ENCODE data around the gene SPRY4.
"Not testable (repeated sequence)": the region's sequence is repeated elsewhere in the genome, so short reads cannot be mapped to it uniquely, and the experiment has no call there.

The SPRY4 gene

DNA sequence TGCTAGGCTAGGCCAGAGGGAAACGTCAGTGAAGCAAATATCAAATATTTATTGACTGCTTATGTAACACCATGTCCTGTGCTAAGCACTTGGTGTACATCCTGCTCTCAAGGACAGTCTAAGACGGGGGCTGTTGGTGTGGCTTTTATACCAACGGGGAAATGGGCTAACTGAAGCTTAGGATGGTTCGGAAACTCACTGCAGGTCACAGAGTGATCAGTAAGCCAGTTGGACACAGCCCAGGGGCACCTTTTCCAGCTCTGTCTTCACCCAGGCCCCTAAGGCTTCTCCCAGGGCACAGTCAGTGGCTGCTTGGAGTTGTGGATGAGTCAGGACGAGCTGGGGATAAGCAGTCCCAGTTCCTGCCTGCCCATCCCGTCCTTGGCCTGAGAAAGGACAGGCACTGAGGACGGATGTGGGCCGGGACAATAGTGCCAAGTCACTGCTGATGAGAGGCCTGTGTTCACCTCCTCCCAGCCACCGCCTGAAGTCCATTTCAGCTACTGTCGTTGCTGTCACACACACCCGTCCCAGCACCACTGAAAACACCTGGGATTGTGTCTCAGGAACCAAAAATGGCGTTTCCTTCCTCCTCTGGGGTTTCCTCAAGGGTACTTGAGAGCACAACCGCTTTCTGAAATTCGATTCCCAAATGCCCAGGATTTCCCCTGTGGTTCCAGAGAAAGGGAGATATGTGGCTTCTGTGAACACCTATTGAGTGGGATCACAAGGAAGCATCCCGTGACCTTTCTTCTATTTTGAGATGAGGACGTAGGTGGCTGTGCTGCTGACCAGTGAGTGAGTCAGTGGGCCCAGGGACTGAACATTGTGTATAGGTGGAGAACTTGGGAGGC lies 17.5 kb upstream of the SPRY4 start:
- Histone ChIP-seq H3K4me3 (ENCODE audit: low read length) (no peak overlapping the region), H3K79me2 (ENCODE audit: low read length) (no peaks in the 10 kb centered on the region), H3K9ac (ENCODE audit: low read length) (no peak overlapping the region), H3K4me1 (ENCODE audit: low read length) (no peaks in the 10 kb centered on the region), H3K4me2 (ENCODE audit: low read depth, low read length) (no peak overlapping the region), H4K20me1 (ENCODE audit: insufficient read depth, low read length) (no peaks in the 10 kb centered on the region), H3K36me3 (replicated peaks; ENCODE audit: insufficient read depth, low read length) (no peaks in the 10 kb centered on the region), H2AFZ (ENCODE audit: low read length) (no peak overlapping the region), H3K27me3 (replicated peaks; ENCODE audit: insufficient read depth, low read length) (no peaks in the 10 kb centered on the region), H3K27ac (ENCODE audit: low read length) (no peak overlapping the region), H3K9me3 (replicated peaks; ENCODE audit: insufficient read depth, low read length) (no peaks in the 10 kb centered on the region), H3F3A (ENCODE audit: insufficient read depth, low read length) (no peaks in the 10 kb centered on the region), H3K9me2 (replicated peaks; ENCODE audit: insufficient read depth, low read length) (no peaks in the 10 kb centered on the region)
- DNase-seq = no peak
- TF ChIP-seq EZH2 (optimal IDR thresholded peaks at IDR 0.05; ENCODE audit: low read depth, low read length) (no peak), EZH2phosphoT487 (IDR thresholded peaks at IDR 0.05; ENCODE audit: low read length) (no peak)
- TF ChIP-seq, protein P1, sequence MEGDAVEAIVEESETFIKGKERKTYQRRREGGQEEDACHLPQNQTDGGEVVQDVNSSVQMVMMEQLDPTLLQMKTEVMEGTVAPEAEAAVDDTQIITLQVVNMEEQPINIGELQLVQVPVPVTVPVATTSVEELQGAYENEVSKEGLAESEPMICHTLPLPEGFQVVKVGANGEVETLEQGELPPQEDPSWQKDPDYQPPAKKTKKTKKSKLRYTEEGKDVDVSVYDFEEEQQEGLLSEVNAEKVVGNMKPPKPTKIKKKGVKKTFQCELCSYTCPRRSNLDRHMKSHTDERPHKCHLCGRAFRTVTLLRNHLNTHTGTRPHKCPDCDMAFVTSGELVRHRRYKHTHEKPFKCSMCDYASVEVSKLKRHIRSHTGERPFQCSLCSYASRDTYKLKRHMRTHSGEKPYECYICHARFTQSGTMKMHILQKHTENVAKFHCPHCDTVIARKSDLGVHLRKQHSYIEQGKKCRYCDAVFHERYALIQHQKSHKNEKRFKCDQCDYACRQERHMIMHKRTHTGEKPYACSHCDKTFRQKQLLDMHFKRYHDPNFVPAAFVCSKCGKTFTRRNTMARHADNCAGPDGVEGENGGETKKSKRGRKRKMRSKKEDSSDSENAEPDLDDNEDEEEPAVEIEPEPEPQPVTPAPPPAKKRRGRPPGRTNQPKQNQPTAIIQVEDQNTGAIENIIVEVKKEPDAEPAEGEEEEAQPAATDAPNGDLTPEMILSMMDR (IDR thresholded peaks at IDR 0.05; ENCODE audit: low read length) = no peak

DNA sequence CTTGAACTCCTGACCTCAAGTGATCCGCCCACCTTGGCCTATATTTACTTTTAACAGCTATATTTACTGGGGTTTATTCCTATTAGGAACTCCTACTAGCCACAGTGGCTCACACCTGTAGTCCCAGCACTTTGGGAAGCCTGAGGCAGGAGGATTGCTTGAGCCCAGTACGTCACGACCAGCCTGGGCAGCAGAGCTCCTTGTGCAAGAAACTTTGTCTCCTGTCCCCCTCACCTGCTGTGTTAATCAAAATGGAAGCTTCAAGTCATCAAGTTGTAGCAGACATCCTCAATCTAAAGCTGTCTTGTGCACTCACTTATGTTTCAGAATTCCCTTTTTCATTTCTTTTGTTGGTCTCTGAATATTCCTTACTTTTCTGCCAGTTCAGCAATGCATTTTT lies 15.0 kb upstream of the SPRY4 start:
- Histone ChIP-seq H3K79me2 (ENCODE audit: low read length) (no peaks in the 10 kb centered on the region), H3F3A (ENCODE audit: insufficient read depth, low read length) (no peaks in the 10 kb centered on the region), H4K20me1 (ENCODE audit: insufficient read depth, low read length) (no peaks in the 10 kb centered on the region), H3K27me3 (replicated peaks; ENCODE audit: insufficient read depth, low read length) (no peaks in the 10 kb centered on the region), H3K27ac (ENCODE audit: low read length) (no peak overlapping the region), H3K9me3 (replicated peaks; ENCODE audit: insufficient read depth, low read length) (no peaks in the 10 kb centered on the region), H3K4me3 (ENCODE audit: low read length) (no peak overlapping the region), H3K9me2 (replicated peaks; ENCODE audit: insufficient read depth, low read length) (no peaks in the 10 kb centered on the region), H3K36me3 (replicated peaks; ENCODE audit: insufficient read depth, low read length) (no peaks in the 10 kb centered on the region), H3K4me2 (ENCODE audit: low read depth, low read length) (no peak overlapping the region), H3K4me1 (ENCODE audit: low read length) (no peaks in the 10 kb centered on the region), H2AFZ (ENCODE audit: low read length) (no peak overlapping the region), H3K9ac (ENCODE audit: low read length) (no peak overlapping the region)
- no peak for DNase-seq
- TF ChIP-seq EZH2 (optimal IDR thresholded peaks at IDR 0.05; ENCODE audit: low read depth, low read length) (no peak), EZH2phosphoT487 (IDR thresholded peaks at IDR 0.05; ENCODE audit: low read length) (no peak)
- TF ChIP-seq, protein P1 (IDR thresholded peaks at IDR 0.05; ENCODE audit: low read length) = no peak

DNA sequence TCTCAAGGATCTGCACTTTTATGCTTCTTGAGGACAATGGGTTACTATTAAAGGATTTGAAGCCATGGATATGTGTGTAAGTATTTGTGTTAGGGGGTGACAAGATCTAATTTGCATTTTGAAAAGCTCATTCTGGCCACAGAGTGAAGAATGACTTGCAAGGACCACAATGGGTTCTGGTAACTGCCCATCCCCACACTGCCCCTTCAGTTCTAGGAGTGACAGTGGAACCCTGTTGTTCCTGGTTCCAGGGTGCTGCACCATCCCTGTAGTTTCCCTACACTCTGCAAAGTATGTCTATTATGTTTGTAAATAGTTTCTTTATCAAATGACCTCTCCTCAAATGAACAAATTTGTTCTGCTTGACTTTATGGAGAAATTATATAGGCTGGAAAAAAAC lies 9.7 kb upstream of the SPRY4 start:
- no peaks in the 10 kb centered on the region for H3F3A ChIP-seq (ENCODE audit: insufficient read depth, low read length)
- H3K27me3 ChIP-seq (replicated peaks; ENCODE audit: insufficient read depth, low read length) = no peaks in the 10 kb centered on the region
- no peaks in the 10 kb centered on the region for H3K4me1 ChIP-seq (ENCODE audit: low read length)
- H3K9me2 ChIP-seq (replicated peaks; ENCODE audit: insufficient read depth, low read length) = no peaks in the 10 kb centered on the region
- no peaks in the 10 kb centered on the region for H4K20me1 ChIP-seq (ENCODE audit: insufficient read depth, low read length)
- no peak overlapping the region for H3K4me3 ChIP-seq (ENCODE audit: low read length)
- no peak for DNase-seq
- H3K27ac ChIP-seq (ENCODE audit: low read length) = no peak overlapping the region
- no peaks in the 10 kb centered on the region for H3K36me3 ChIP-seq (replicated peaks; ENCODE audit: insufficient read depth, low read length)
- H3K9ac ChIP-seq (ENCODE audit: low read length) = no peak overlapping the region
- H3K9me3 ChIP-seq (replicated peaks; ENCODE audit: insufficient read depth, low read length) = no peaks in the 10 kb centered on the region
- H2AFZ ChIP-seq (ENCODE audit: low read length) = no peak overlapping the region
- no peak overlapping the region for H3K4me2 ChIP-seq (ENCODE audit: low read depth, low read length)
- no peaks in the 10 kb centered on the region for H3K79me2 ChIP-seq (ENCODE audit: low read length)
- TF ChIP-seq EZH2 (optimal IDR thresholded peaks at IDR 0.05; ENCODE audit: low read depth, low read length) (no peak), EZH2phosphoT487 (IDR thresholded peaks at IDR 0.05; ENCODE audit: low read length) (no peak)
- TF ChIP-seq, protein P1 (IDR thresholded peaks at IDR 0.05; ENCODE audit: low read length) = no peak

DNA sequence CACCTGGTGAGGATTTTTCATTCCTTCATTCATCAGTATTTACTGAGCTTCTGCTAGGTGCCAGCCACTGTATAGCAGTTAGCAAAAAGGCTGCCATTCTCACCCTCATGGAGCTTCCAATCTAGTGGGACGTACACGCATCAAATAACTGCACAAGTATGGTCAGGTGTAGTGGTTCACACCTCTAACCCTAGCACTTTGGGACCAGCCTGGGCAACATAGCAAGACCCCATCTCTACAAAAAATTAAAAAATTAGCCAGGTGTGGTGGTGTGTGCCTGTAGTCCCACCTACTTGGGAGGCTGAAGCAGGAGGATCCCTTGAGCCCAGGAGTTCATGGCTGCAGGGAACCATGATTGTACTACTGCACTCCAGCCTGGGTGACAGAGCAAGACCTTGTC lies 8.9 kb upstream of the SPRY4 start:
- H3K27me3 ChIP-seq (replicated peaks; ENCODE audit: insufficient read depth, low read length); H3K4me2 ChIP-seq (ENCODE audit: low read depth, low read length); H3K4me3 ChIP-seq (ENCODE audit: low read length); H2AFZ ChIP-seq (ENCODE audit: low read length); DNase-seq; H3K27ac ChIP-seq (ENCODE audit: low read length); H3K36me3 ChIP-seq (replicated peaks; ENCODE audit: insufficient read depth, low read length); H3K4me1 ChIP-seq (ENCODE audit: low read length); H3F3A ChIP-seq (ENCODE audit: insufficient read depth, low read length); H3K9me2 ChIP-seq (replicated peaks; ENCODE audit: insufficient read depth, low read length); H3K79me2 ChIP-seq (ENCODE audit: low read length); H3K9me3 ChIP-seq (replicated peaks; ENCODE audit: insufficient read depth, low read length); H4K20me1 ChIP-seq (ENCODE audit: insufficient read depth, low read length); H3K9ac ChIP-seq (ENCODE audit: low read length): not testable (repeated sequence)
